Measurements from ENCODE around the gene KIFC3.

- TF ChIP-seq CTCF (CRISPR knock-in tag; IDR thresholded peaks at IDR 0.05) (no peak), SNRNP70 (IDR thresholded peaks at IDR 0.05; ENCODE audit: low read depth, low read length) (no peak), ZNF335 (CRISPR knock-in tag; IDR thresholded peaks at IDR 0.05) (no peak), CENPT (CRISPR knock-in tag; IDR thresholded peaks at IDR 0.05; ENCODE audit: low read depth) (no peak), SP1 (IDR thresholded peaks at IDR 0.05) (no peak), SP1 (CRISPR knock-in tag; IDR thresholded peaks at IDR 0.05) (no peak), ELF4 (CRISPR knock-in tag; IDR thresholded peaks at IDR 0.05; ENCODE audit: borderline replicate concordance) (no peak), CEBPG (CRISPR knock-in tag; IDR thresholded peaks at IDR 0.05) (no peak), KLF16 (CRISPR knock-in tag; IDR thresholded peaks at IDR 0.05) (no peak), ZNF598 (CRISPR knock-in tag; IDR thresholded peaks at IDR 0.05; ENCODE audit: borderline replicate concordance) (no peak)
Measured at GRCh38 chr16:57742543-57742942, 59.7 kb downstream of the KIFC3 start.

Data from HepG2 (cell line).